HG02852 (cell line): Measurements from ENCODE around the gene CCNT2.
"Not testable (repeated sequence)": the region's sequence is repeated elsewhere in the genome, so short reads cannot be mapped to it uniquely, and the experiment has no call there.

Experiments
- ATAC-seq: cut with Tn5 transposase; IDR thresholded peaks from one replicate; pipeline ENCODE4 v1.9.1; 2021; ENCODE audit warnings: mild to moderate bottlenecking, moderate library complexity; ENCODE audit not compliant: unreplicated experiment

The CCNT2 gene

GRCh38 chr2:134973241-134974138 is 54.9 kb downstream of the CCNT2 start:
- ATAC-seq = peak; percentile 65

- no peak for ATAC-seq
Observed at GRCh38 chr2:134975281-134976009, 56.8 kb downstream of the CCNT2 start.

GRCh38 chr2:134976074-134976702 is 57.6 kb downstream of the CCNT2 start:
- ATAC-seq = no peak

- ATAC-seq = not testable (repeated sequence)
Observed at GRCh38 chr2:134977104-134977503, 58.5 kb downstream of the CCNT2 start.

- no peak for ATAC-seq
Observed at GRCh38 chr2:134979221-134979620, 60.6 kb downstream of the CCNT2 start.

- ATAC-seq = no peak
Observed at GRCh38 chr2:134980639-134981038, 62.0 kb downstream of the CCNT2 start.

GRCh38 chr2:134982603-134983002 is 64.0 kb downstream of the CCNT2 start:
- no peak for ATAC-seq

GRCh38 chr2:134985061-134985460 is 66.4 kb downstream of the CCNT2 start:
- ATAC-seq = no peak

GRCh38 chr2:134988994-134989605 is 70.5 kb downstream of the CCNT2 start:
- no peak for ATAC-seq

- ATAC-seq = no peak
Observed at GRCh38 chr2:134999521-134999920, 80.9 kb downstream of the CCNT2 start.

GRCh38 chr2:135002836-135003235 is 84.2 kb downstream of the CCNT2 start:
- ATAC-seq = no peak

GRCh38 chr2:135004005-135004746 is 85.6 kb downstream of the CCNT2 start:
- ATAC-seq = peak; percentile 96

- ATAC-seq = no peak
Observed at GRCh38 chr2:135005753-135006152, 87.1 kb downstream of the CCNT2 start.
